Gastroesophageal sphincter (tissue), 3 donors: ENCODE measurements around the gene CCDC14.

Source experiments
- CTCF ChIP-seq, 4 experiments: fragments of 200-600 bp in 2 of 4; fragments of 450-650 bp in 2 of 4; sonication (generic) in 1 of 4; IDR thresholded peaks; one replicate each; pipeline ENCODE4 v1.5.1; 2017 to 2019; ENCODE audit warnings: antibody characterized with exemption in 4 of 4, mild to moderate bottlenecking in 2 of 4, moderate library complexity in 2 of 4
- POLR2A ChIP-seq, 2 donors: fragments of 450-650 bp; IDR thresholded peaks; one replicate each; pipeline ENCODE4 v1.6.1; 2017; ENCODE audit warnings: antibody characterized with exemption in 2 of 2, mild to moderate bottlenecking in 2 of 2, moderate library complexity in 1 of 2
- POLR2AphosphoS5 ChIP-seq: sonication (generic); formaldehyde crosslinking; IDR thresholded peaks from one replicate; pipeline ENCODE4 v1.6.1; 2017; ENCODE audit warnings: antibody characterized with exemption

- TF ChIP-seq POLR2A (IDR thresholded peaks at IDR 0.05) (no peak), CTCF (IDR thresholded peaks at IDR 0.05) (no peak), POLR2AphosphoS5 (no peak)
These were observed 82.2 kb downstream of the CCDC14 start for GRCh38 chr3:123878807-123879206.
